Stimulated activated CD4-positive, alpha-beta T cell treated with anti-CD3 and anti-CD28 coated beads, Interleukin-15, amount 100 ng/mL, for 48 hours (primary cell): ENCODE measurements around the gene NFX1.
"Not testable (repeated sequence)": the region's sequence is repeated elsewhere in the genome, so short reads cannot be mapped to it uniquely, and the experiment has no call there.

Experiments
- DNase-seq, 2 donors: peaks; one replicate each; pipeline ENCODE4 v3.0.0-alpha.2; 2020; ENCODE audit warnings: low read depth in 2 of 2

NFX1 gene

DNA sequence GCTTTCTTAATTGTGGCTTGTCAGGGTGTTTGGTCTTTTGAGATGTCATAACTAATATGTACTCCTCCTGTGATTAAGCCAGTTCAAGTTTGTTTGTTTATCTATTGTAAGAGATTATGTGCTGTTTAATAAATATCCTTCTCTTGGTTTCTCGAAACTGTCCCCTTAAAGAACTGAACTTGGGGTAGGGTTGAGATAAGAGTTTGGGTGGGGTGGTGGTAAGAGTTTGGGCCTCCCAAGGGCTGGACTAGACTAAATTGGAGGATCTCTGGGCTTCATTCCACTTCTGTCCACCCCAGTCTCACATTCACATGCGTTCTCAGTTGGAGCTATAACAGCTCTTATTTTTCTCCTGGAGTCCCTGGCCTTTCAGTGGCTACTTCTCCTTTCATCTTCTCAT lies 73.8 kb downstream of the NFX1 start:
- DNase-seq, result no peak

DNA sequence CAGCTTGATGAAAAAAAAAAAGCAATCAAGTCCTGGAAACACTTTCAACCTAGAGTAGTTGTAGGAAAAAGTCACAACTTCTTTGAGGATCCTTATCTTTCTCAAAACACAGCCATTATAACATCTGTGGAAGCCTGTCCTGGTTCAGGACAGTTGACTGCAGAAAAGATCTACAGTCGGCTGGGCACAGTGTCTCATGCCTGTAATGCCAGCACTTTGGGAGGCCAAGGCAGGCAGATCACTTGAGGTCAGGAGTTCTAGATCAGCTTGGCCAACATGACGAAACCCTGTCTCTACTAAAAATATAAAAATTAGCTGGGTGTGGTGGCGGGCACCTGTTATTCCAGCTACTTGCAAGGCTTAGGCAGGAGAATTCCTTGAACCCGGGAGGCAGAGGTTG lies 74.5 kb downstream of the NFX1 start:
- not testable (repeated sequence) for DNase-seq

DNA sequence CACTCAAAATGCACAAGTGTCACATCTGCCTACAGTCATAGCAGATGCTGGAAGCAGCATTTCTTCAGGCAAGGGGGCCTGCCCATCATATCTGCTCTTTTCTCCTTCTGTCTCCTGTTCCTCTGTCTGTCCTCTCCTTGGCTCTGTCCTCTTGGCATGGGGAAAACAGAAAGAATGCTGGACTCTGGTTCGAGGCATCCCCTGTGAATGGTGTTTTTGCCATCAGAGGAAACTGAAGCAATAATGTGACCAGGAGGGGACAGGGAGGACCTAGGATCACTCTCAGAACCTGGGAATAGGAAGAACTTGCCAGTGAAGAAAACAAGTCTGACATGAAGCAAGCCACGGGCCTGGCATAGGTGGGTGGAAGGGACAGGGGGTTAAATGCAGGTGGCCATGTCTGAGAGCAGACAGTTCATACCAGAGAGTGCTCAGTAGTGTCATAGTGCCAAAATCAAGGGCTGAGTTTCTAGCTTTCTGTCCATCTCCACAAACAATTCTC lies 76.7 kb downstream of the NFX1 start:
- DNase-seq, result no peak

DNA sequence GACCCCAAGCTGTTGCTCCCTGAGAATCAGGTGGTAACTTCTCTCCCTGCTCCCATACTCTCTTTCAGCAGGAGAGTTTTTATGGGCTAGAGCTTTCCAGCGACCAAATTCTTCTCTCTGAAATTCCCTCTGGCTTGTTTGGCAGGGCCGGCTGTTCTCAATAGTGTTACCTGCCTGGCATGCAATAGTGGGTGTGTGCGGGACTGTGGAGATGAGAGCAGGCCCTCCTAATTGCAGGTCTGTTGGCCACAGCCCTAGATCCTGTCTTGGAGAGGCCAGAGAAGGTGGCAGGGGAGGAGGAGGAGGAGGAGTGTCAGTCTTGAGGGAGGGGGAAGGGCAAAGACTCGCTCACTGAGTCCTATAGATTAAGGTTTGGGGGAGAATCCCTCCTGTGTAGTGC lies 82.6 kb downstream of the NFX1 start:
- DNase-seq, result no peak

DNA sequence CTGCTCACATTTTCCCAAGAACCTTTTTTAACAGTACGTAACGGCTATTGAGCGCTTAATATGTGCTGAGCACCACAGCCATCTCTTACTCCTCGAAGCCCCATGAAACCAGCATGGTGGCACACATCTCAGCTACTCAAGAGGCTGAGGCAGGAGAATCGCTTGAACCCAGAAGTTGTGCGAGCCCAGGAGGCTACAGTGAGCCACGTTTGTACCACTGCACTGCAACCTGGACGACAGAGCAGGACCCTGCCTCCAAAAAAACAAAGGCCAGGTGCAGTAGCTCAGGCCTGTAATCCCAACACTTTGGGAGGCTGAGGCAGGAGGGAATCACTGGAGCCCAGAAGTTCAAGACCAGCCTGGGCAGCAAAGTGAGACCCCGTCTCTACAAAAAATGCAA lies 83.9 kb downstream of the NFX1 start:
- no peak for DNase-seq

DNA sequence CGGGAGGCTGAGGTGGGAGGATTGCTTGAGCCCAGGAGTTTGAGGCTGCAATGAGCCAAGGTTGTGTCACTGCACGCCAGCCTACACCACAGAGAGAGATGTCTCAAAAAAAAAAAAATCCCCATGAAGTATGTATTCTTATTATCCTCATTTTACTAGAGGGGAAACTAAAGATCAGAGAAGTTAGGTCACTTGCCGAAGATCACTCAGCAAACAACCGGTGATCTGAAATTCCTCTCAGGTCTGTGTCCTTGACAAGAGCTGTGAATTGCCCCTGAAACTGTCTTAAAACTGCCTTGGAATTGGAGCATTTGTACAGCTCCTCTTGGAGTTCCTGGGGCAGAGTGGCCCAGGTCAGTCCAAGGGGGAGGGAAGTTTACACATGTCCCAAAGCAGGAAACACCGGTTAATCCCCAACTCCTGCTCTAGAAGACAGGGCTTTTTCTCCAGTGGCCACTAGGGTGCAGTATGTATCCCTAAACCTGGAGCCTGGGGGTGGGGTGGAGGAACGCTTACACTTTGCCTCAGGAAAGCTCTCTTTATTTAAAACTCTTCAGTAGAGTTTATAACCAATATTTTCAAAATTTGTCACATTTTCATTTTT lies 84.4 kb downstream of the NFX1 start:
- DNase-seq, result peak; percentile 47 to 56

DNA sequence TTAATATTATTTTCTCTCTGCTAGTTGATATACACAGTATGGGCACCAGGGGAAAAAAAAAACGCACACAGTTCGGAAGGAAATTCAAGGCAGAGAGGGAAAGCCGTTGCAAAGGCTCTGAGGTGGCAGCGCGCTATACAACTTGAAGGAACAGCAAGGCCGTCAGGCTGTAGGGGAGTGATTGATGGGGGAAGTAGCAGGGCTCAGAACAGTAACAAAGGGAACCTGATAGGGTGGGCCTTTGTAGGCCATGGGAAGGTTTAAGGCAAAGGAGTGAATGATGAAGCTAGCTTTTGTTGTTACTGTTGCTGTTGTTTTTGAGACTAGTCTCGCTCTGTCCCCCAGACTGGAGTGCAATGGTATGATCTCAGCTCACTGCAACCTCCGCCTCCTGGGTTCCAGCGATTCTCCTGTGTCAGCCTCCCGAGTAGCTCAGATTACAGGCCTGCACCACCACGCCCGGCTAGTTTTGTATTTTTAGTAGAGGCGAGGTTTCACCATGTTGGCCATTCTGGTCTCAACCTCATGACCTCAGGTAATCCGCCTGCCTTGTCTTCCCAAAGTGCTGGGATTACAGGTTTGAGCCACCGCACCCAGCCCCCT lies 85.0 kb downstream of the NFX1 start:
- DNase-seq, result no peak

DNA sequence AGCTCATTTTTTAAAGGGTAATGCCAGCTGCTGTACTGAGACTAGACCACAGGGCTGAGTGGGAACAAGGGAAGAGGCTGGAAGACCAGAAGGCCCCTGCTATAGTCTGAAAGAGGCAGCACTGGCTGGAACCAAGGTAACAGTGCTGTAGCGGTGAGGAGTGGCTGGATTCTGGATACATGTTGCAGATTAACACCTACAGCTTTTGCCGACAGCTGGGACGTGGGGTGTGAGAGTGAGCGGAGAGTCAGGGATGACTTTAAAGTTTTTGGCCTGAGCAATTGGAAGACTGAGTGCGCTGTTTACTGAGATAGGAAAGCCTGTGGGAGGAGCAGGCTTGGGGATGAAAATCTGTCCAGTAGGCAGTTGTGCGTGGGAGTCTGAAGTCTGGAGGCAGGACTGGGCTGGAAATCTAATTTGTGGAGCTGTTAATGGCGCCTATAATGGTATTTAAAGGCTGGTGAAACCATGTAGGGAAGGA lies 85.6 kb downstream of the NFX1 start:
- DNase-seq, result no peak

DNA sequence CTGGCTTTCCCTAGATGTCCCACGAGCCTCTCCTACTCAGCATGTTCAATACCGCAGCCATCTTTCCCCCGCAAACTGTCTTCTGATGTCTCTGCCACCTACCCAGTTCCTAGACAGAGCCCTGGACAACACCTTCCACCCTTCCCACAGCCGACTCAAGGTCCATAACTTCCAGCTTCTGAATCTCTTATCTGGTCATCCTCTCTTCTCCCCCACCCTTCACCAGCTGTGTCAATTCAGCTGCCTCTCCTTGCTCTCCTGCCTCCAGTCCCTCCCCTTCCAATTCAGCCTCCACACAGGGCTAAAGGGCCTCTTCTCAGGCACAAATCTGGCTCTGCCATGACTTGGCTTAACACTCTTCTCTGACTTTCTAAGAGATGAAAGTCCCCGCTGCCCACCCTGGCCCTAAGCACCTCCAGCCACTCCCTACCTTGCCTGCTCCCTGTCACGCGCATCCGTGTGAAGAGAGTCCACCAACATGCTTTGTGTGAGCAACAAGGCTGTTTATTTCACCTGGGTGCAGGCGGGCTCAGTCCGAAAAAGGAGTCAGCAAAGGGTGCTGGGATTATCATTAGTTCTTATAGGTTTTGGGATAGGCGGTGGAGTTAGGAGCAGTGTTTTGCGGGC lies 86.9 kb downstream of the NFX1 start:
- no peak for DNase-seq

DNA sequence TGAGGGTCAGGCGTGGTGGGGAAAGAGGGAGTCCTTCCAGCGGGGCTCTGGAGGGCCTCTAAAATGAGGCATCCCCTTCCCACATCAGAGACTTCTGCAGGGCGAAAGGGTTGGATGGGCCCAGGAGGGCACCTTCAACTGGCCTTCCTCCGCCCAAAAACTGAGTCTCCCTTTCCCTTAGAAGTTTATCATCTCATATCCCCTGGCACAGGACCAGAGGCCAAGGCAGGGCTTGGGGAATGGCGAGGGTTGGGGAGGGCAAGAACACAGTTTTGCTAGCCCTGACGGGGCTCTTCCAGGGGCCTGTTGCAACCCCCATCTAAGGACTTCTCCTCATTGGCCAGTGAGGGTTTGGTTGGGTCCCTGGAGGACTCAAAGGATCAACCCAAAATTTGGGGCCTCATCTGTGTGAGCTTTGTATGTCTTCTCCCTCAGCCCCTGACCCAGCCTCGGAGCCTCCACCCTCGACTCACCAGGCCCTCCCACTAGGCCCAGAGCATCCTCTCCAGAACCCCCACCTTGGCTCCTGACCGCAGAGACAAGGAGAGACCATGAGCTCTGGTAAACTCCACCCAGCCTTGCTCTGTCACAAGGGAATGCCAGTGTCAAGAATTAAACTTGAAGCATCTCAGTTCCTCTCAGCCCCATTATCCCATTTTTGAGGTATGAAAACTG lies 87.9 kb downstream of the NFX1 start:
- no peak for DNase-seq

DNA sequence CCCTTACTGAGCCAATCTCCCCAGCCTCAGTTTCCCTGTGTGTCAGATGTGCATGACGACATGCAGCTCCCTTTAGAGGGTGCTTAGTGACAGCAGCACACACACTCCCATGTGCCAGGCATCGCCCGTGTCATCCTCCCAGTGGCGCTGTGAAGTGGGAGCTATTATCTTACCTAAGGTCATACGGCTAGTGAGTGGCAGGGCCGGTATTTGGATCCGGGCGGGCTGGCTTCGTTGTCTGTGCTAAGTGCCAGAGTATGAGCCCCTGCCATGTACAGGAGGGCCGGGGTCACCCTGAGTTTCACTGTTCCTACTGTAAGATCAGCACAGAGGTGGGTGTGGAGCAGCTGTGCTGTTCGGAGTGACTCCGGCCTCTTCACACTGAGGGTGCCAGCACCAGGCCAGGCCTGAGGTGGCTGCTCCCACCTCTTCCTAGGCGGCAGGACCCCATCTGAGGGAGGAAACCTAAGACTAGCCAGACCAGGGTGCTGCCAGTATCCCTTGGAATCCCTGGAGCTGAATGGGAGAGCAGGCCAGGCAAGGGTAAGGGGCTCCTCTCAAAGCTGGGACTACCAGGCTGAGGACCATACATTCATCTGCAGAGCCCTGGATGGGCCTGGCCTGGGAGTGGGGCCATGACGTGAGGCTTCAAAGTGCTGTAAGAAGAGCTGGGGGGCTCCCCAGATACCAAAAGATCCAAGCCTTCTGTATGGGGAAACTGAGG lies 89.5 kb downstream of the NFX1 start:
- no peak for DNase-seq

DNA sequence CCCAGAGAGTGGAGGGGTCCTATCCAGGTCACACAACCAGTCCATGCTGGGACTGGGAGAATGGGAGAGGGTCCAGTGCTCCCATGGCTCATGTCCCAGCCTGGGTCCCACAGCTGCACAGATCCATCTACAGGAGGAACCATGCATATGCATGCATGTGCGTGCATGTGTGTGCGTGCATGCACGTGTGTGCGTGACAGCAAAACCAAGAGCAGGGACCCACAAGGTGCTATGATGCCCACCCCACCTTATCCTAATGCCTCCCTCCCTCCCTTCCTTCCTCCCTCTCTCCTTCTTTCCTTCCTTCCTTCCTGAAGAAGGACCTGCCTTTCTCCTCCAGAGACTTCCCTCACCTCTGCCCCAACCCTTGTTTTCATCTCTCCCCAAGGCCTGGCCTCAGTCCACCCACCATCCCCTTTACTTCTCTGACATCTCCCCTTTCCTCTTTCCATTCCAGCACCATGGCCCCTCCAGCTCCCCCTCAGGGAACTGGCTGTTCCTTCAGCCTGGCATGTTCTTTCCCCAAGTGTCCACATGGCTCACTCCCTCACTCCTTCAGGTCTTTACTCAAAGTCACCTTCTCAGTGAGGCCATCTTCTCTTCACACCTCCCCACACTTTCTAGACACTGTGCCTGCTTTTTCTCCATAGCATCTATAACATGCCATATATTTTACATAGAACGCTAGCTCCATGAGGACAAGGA lies 90.2 kb downstream of the NFX1 start:
- no peak for DNase-seq

DNA sequence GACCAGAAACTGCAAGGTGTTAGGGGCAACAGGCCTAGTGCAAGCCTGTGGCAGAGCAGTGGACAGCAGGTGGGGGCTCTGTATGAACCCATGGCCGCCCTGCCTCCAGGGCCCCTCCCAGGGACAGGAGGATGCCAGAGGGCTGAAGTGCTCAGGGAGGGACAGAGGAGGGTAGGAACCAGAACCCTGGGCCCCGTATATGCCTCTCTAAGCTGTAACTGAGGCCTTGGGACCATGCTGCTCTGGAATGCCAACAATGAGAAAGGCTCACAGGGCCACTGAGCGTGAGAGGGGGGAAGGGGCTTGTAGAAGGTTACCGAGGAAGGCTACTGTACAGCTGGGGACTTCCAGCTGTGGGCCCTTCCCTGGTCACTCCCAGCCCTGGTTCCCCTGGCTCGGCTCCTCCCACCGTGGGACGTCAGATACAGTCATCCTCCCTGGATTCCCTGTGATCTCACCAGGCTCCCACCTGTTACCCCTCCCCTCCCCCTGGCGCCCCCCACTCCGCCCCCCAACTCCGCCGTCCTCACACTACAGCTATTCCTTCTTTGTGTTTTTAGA lies 91.0 kb downstream of the NFX1 start:
- DNase-seq, result no peak

DNA sequence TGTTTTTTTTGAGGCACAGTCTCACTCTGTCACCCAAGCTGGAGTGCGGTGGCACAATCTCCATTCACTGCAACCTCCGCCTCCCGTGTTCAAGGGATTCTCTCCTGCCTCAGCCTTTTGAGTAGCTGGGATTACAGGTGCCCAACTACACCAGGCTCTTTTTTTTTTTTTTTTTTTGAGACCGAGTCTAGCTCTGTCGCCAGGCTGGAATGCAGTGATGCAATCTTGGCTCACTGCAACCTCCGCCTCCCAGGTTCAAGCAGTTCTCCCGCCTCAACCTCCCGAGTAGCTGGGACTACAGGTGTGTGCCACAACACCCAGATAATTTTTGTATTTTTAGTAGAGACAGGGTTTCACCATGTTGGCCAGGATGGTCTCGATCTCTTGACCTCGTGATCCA lies 92.1 kb downstream of the NFX1 start:
- DNase-seq, result not testable (repeated sequence)

DNA sequence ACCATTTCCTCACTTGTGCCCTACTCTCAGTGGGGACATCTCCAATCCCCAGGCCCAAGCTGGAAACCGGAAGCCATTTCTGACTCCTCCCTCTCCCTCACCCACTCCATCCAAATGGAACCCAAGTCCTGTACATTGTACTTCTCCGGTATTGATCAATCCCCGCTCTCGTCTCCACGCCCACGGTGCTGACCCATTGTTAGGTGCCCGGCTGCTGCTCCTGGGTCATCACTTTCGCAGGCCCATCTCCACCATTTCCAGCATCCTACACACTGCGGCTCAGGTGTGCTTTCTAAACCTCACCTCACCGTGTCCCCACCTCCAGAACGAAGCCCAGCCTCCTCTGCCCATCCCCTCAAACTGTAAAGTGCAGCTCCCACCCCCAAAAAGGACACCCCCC lies 93.1 kb downstream of the NFX1 start:
- DNase-seq, result not testable (repeated sequence)

DNA sequence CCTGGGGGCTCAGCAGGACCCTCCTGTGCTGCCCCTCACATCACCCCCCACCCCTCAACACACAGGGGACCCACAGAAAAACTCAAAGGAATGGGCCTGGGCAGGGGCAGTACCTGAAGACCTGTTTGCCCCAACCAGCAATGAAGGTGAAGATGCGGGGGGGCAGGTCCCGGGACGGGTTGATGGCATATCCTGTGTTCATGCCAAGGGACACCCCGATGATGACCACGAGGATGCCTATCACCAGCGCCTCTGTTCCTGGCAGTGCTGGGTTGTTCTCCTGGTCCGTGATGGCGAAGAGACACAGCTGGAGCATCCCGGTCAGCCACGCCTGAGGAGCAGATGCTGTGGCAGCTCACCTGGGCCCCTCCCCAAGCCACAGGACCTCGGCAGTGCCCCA lies 95.2 kb downstream of the NFX1 start:
- DNase-seq, result not testable (repeated sequence)

DNA sequence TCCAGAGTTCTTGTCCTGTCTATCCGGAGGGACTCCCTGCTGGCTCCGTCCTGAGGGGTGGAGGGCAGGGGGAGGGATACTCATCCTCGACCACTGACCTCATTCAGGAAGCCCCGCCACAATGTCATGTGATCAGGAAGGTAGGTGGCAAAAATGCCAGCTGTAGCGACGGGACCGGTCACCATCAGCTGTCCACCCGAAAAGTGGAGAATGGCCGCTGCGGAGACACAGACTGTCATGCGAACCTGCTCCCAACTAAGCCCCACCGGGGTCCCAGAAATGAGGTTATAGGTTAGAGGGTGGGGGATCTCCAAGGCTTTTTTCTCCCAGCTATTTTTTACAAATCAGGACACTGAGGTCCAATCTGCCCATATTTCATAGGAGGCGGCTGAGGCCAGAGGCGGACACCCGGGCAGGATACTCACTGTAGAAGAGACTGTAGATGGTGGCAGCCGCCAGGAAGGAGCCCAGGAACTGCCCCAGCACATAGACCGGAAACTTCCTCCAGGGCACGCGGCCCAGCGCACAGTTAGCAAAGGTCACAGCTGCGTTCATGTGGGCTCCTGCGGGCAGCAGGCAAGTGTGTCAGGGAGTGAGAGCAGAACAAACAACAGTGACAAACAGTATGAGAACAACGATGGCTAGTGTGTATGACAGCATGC lies 95.8 kb downstream of the NFX1 start:
- DNase-seq, result not testable (repeated sequence)

DNA sequence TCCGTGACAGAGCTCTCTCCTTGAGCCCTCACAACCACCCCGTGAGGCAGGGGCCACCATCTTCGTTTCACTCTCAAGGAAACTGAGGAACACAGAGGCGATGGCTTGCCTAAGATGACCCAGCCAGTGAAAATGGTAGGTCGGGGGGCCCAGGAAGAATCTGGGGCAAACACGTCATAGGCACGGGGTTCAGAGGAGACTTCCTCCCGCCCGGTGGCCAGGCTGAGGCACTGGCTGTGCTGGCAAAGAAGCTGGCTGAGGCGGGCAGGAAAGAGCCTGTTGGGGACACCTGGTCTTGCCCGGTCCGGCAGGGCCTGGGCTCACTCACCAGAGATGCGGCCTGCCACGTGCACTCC lies 96.3 kb downstream of the NFX1 start:
- not testable (repeated sequence) for DNase-seq

DNA sequence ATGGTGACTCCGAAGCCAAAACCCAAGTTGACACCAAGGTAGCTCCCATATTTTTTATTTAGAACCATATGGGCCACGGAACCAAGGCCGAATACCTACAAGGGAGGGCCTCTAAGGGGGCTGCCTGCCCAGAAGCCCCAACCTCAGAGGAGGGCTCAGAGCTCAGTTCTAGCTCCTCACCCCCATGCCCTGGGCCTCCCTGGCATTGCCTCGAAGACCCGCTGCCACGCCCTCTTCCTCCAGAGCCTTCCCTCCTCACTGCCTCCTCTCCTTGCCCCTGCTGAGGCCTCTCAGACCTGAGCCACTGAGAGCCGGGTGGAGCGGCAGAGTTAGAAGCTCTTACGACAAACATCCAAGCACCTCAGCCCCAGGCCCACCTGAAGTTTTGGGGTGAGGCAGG lies 96.7 kb downstream of the NFX1 start:
- not testable (repeated sequence) for DNase-seq
